ENCODE results near the gene VPS50. TPM values are rescaled to one million over a fixed set of nuclear protein-coding genes. Genes with fewer than 3 reads are reported as not detected.

VPS50 gene
- total RNA-seq, 1 experiment from 2014 or later: 15.1 TPM

GRCh38 chr7:93188870-93189634 is 43.1 kb upstream of the VPS50 start:
- ChIA-PET POLR2A (no interaction called here), RAD21 (ENCODE audit: low non-redundant PET in 1 of 2, low total read pairs in 2 of 2, uncharacterized antibody in 2 of 2, unreplicated experiment in 2 of 2) (no interaction called here), CTCF (no interaction called here)
- Histone ChIP-seq H3K9me2 (ENCODE audit: insufficient read depth) (no peaks in the 10 kb centered on the region), H3K4me3 (replicated peaks in 1 of 2; ENCODE audit: low read depth in 1 of 2, low read length in 2 of 2) (no peak overlapping the region), H3K9ac (ENCODE audit: low read length) (no peak overlapping the region), H3K9me3 (ENCODE audit: control insufficient read depth in 1 of 2, insufficient read depth in 1 of 2, low read depth in 1 of 2, low read length in 2 of 2) (no peaks in the 10 kb centered on the region), H3K4me2 (ENCODE audit: low read length) (no peak overlapping the region), H3K27ac (ENCODE audit: low read depth, low read length) (no peak overlapping the region), H3K27me3 (ENCODE audit: insufficient read depth, low read length) (peaks cover 48% of the 10 kb centered on the region), H3K79me2 (ENCODE audit: insufficient read depth, low read length) (no peaks in the 10 kb centered on the region), H3K4me1 (ENCODE audit: control insufficient read depth in 1 of 2, insufficient read depth in 2 of 2, low read length in 2 of 2) (no peaks in the 10 kb centered on the region), H4K20me1 (ENCODE audit: insufficient read depth) (no peaks in the 10 kb centered on the region), H2AFZ (ENCODE audit: low read depth, low read length, poor library complexity, severe bottlenecking) (no peak overlapping the region), H3K36me3 (ENCODE audit: control insufficient read depth in 1 of 2, insufficient read depth in 2 of 2, low read length in 2 of 2) (no peaks in the 10 kb centered on the region)
- no TSS peak for BruUV-seq (replicated peaks)
- ATAC-seq (no peak), DNase-seq (ENCODE audit: low read depth, low spot score) (no peak)
- intact Hi-C loops (cut with micrococcal nuclease): no loop called here
- TF ChIP-seq JUND (IDR thresholded peaks at IDR 0.05): no peak

- no peak overlapping the region for H3K4me2 ChIP-seq (ENCODE audit: low read length)
- ChIA-PET CTCF (no interaction called here), RAD21 (ENCODE audit: low non-redundant PET in 1 of 2, low total read pairs in 2 of 2, uncharacterized antibody in 2 of 2, unreplicated experiment in 2 of 2) (no interaction called here), POLR2A (no interaction called here)
- no peak overlapping the region for H3K27ac ChIP-seq (ENCODE audit: low read depth, low read length)
- H3K36me3 ChIP-seq (ENCODE audit: control insufficient read depth in 1 of 2, insufficient read depth in 2 of 2, low read length in 2 of 2): no peaks in the 10 kb centered on the region
- no peak overlapping the region for H3K4me3 ChIP-seq (replicated peaks in 1 of 2; ENCODE audit: low read depth in 1 of 2, low read length in 2 of 2)
- no TSS peak for BruUV-seq (replicated peaks)
- no peaks in the 10 kb centered on the region for H3K9me2 ChIP-seq (ENCODE audit: insufficient read depth)
- H3K9me3 ChIP-seq (ENCODE audit: control insufficient read depth in 1 of 2, insufficient read depth in 1 of 2, low read depth in 1 of 2, low read length in 2 of 2): no peaks in the 10 kb centered on the region
- TF ChIP-seq JUND (IDR thresholded peaks at IDR 0.05) (no peak), ZNF274 (IDR thresholded peaks at IDR 0.05; ENCODE audit: low read depth, low read length) (no peak), FOSL1 (IDR thresholded peaks at IDR 0.05; ENCODE audit: low read depth) (no peak), SIN3A (IDR thresholded peaks at IDR 0.05; ENCODE audit: low read depth) (no peak), REST (IDR thresholded peaks at IDR 0.05; ENCODE audit: low read depth) (no peak)
- H2AFZ ChIP-seq (ENCODE audit: low read depth, low read length, poor library complexity, severe bottlenecking): no peak overlapping the region
- peaks cover 41% of the 10 kb centered on the region for H3K27me3 ChIP-seq (ENCODE audit: insufficient read depth, low read length)
- H3K4me1 ChIP-seq (ENCODE audit: control insufficient read depth in 1 of 2, insufficient read depth in 2 of 2, low read length in 2 of 2): no peaks in the 10 kb centered on the region
- no peaks in the 10 kb centered on the region for H4K20me1 ChIP-seq (ENCODE audit: insufficient read depth)
- ATAC-seq: no peak
- no peaks in the 10 kb centered on the region for H3K79me2 ChIP-seq (ENCODE audit: insufficient read depth, low read length)
- intact Hi-C loops (cut with micrococcal nuclease): no loop called here
- DNase-seq (ENCODE audit: low read depth, low spot score): no peak
- H3K9ac ChIP-seq (ENCODE audit: low read length): no peak overlapping the region
These were observed 37.8 kb upstream of the VPS50 start for GRCh38 chr7:93194386-93194785.
